Activated T-cell treated with anti-CD3 and anti-CD28 coated beads for 48 hours (primary cell): ENCODE data around the gene PRKCE.
A peak's percentile ranks its signal among the peaks of the same experiment; 100 is the strongest.

Experiments used
- DNase-seq: peaks from one replicate; pipeline ENCODE4 v3.0.0-alpha.2; 2020; ENCODE audit warnings: low read depth

PRKCE gene

DNA sequence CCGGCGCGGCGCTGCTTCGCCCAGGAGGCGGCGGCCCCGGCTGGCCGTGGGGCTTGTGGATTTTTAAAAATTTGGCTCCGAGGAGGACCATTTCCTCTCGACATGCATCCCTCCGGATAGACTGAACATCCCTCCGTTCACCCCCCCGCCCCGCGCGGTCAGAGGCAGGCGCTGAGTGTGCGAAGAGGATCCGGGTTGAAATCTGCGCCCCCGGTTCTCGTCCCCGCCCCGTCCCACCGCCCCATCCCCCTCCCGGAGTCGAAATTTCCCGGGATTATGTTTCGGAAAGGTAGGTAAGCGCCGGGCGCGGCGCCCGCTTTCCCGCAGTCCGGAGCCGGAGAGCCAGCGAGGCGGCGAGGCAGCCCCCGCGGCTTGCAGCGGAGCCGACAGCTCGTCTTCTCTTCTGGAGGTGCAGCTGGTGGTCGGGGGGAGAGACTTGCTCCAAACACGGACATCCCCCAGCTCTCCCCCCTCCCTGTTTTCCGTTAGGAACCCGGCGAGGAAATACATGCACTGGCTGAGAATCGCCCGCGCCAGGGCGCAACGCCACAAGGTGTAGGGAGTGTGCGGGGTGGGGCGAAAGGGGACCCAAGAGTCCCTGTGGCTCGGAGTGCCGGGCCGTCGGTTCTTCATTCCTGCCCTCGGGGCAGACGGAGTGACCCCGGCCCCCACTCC, at the start of gene PRKCE:
Gene PRKCE (plus strand): TSS at position 261 of the 675 bp plus-strand sequence.
- DNase-seq = peak; percentile 18

DNA sequence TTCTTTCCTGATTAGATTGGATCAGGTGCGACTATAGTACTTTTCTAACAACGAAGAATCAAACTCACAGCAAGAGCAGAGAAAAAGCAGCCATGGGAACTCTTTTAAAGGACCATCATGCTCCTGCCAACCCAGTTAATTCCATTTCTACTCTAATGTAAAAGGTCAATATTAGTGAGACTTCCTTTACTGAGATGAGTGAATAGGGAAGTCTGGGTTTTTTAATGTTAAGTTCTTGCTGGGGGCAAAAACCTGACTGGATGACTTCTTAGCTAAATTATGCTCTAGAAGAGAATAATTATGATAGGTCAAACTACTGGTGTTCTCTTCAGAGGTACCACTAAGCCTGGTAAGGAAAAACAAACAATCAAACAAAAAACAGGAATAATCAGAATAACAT, 48.9 kb upstream of the PRKCE start:
- no peak for DNase-seq

DNA sequence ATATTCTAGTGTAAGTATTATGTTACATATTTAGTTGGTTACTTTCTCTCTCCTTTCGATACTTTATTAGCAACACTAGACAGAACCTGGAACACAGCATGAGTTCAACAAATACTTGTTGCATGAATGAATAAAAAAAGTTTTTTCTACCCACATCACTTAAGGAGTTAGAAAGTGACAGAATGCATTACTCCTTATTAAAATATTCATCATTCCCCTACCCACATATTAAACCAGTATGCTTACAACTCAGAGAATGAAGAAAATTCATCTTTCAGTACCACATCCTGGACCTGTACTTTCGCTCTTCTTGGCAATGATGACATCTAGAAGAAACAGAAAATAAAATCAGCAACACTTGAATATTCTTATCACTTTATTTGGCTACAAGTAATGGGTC, 46.4 kb upstream of the PRKCE start:
- no peak for DNase-seq

DNA sequence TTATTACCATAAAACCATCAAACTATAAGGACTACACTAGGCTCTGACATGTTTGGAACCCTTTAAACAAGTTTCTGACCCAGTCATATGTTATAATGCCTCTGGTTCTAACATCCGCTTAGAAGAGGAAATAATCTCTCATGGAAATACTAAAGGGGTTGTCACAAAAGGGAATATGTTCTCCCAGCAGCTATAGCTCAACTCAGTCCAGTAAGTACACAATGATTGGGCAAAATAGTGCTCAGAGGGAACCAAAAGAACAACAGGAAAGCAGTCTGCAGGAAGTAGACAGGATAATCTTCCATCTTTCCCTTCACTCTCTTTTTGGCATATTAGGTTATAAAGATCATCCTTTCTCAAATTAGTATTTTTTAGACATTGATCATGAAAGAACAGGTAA, 44.7 kb upstream of the PRKCE start:
- DNase-seq = no peak

DNA sequence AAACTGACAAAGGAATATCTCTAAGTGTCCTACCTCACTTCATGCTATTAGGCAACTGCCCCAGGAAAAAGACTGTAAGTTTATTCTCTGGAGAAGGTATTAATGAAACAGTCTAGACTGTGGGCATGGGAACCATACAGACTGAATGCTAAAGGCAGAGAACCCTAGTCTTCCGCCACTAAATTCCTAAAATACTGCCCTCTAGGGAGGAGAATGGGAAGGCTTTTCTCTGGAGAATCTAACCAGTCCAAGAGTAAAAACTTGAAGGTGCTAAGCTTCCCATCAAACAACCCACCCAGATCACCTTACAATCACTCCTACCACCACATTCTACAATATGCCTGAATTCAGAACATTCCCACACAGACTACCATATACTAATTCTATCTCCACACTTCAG, 43.8 kb upstream of the PRKCE start:
- DNase-seq = no peak

DNA sequence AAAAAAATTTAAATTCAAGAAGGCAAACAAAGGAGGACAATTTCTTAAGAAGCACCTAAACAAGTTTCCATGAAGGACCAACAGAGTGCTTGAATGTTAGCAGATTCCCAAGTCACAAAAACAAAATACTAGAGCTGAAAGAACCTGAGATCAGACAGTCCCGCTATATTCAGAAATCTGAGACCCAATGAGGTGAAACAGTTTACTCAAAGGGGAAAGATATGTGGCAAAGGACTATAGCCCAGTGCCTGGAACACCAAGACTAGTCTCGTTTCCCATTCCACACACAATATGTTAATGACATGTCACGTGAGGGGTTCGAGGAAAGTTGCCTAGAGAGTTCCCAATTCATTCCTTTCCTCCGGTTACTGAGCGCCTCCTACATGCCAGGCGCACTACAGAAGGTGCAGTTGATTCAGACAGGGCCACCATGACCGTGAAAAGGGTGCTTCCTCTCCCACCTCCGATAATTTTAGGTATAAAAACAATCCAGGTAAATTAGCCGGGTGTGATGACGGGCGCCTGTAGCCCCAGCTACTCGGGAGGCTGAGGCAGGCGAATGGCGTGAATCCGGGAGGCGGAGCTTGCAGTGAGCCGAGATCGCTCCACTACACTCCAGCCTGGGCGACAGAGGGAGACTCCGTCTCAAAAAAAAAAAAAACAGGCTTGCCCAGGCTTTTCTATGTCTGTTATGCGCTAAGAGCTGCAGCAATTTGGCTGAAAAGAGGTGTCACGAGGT, 41.0 kb upstream of the PRKCE start:
- DNase-seq = peak; percentile 38

DNA sequence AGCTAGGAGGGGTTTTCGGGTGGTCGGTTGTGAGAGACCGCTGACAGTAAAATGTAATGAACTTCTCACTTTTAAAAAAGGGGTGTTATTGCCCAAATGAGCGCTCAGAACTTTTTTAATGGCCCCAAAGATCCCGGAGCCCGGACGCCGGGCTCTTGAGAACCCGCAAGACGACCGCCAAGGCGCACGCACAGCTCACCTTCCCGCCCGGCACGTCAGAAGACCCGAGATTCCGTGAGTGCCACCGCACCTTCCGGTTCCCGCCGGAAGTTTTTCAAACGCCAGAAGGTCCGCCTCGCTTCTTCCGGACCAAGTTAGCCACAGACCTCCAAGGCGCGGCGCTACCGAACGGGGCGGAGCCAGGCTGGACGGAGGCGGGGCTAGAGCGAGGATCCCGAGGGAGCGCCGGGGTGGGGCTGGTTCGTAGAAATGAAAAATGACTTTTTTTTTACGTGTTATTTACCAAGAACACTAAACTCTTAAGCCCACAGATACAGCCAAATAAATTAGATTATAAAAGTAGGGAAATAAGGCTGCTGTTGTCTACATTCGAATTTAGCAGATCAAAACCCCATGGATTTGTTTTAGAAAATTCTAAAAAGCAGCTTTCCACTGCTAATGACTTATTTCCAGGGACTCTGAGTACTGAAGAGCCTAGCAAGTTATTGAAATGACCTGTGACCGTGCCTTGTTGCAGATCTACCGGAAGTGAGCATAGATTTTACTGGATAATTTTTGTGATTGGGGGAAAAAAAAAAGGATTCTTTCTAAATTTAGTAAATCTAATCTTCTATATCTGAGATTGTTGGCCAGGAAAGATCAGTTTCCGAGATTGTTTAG, 40.2 kb upstream of the PRKCE start, which contains the start of gene SRBD1:
Gene SRBD1 (minus strand): TSS at position 248 of the 840 bp plus-strand sequence. CDS start 5,826 bp downstream, outside the sequence.
- peak; percentile 93 for DNase-seq

DNA sequence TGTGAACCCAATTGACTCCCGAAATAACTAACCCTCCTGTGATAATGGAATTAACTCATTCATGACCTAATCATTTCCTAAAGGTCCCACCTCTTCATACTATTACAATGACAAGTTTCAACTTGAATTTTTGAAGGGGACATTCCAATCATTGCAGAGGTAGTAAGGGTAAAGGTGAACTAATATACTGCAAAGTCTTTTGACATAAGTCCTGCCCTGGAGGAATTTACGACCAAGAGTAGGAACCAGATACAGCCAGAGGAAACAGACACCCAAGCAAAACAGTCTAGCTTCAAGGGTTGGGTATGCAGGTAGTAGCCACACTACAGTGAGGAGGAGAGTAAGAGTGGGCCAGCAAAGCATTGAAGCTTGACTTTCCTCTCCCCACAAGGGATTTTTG, 39.2 kb upstream of the PRKCE start:
- DNase-seq = no peak

DNA sequence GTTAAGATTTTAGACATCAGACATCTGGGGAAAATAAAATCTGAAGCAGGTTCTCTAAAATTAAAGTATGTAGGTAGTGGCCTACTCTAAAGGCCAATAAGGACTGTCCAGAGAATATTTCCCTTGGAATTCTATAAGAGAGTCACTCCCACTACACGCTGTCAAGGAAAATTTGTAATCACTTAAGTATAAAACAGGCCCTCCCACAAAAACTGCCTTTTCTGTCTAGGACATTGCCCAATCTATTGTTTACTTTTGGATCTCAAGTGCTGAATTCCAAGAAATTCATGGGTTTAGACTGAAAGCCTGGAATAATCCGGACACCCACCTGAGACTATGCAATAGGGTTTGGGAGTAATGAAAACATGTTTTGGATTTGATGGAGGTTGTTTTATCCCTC, 38.7 kb upstream of the PRKCE start:
- no peak for DNase-seq

DNA sequence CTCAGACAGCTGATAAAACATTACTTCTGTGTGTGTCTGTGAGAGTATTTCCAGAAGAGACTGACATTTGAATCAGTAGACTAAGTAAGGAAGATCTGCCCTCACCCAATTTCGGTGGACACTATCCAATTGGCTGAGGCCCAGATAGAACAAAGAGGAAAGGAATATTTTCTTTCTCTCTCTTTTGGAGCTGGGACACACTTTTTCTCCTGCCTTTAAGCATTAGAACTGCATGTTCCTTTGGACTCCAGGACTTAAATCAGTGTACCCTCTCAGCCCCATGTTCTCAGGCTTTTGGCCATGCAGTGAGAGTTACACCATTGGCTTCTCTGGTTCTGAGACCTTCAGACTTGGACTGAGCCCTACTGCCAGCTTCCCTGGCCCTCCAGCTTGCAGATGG, 37.1 kb upstream of the PRKCE start:
- no peak for DNase-seq

DNA sequence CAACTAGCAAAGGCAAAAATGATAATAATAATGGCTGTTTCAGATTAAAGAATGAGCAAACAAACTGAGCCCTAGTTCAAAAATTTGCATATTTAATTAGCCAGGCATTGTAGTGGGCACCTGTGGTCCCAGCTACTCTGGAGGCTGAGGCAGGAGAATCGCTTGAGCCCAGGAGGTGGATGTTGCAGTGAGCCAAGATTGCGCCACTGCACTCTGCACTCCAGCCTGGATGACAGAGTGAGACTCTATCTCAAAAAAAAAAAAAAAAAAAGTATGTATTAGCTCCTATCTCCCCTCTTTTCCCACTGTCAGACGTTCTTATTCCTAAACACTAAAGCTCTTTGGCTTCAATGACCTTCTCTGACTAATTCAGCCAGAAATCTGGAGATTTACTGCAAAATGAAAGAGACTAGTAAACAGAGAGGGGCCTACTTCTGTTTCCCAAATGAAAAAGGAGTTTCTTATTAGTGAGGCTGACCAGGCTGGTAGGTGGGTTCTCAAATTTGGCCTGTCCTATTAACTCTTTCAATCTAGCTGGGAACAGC, 36.5 kb upstream of the PRKCE start:
- no peak for DNase-seq

DNA sequence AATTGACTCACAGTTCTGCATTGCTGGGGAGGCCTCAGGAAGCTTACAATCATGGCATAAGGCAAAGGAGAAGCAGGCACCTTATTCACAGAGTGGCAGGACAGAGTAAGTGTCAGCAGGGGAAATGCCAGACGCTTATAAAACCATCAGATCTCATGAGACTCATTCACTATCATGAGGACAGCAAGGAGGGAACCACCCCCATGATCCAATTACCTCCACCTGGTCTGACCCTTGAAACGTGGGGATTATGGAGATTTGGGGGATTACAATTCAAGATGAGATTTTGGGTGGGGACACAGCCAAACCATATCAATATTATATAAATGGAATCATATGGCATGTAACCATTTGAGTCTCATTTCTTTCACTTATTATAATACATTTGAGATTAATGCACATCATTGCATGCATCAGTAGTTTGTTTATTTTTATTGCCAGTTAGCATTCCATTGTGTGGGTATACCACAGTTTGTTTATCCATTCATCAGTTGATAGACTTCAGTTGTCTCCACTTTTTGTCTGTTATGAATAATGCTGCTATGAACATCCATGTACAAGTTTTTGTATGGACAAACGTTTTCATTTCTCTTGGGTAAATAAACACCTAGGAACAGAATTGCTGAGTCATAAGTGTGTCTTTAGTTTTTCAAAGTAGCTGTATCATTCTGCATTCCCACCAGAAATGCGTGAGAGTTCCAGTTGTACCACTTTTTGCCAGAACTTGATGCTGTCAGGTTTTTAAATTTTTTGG, 34.6 kb upstream of the PRKCE start:
- no peak for DNase-seq

DNA sequence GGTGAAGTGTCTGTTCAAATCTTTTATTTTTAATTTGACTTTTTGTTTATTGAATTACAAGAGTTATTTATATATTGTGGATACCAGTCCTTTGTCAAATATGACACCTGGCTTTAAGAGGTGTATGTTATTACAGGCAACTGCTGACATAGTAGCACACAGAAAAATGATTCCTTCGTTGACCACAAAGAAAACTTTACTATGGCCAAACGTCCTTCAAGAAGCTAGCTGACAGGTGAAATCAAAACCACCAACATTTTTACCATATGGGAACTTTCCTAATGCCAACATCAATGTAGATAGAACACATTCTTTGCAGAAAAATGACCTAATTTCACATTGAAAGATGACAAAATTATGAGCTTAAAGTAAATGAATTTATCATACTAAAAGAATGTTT, 34.0 kb upstream of the PRKCE start:
- DNase-seq = no peak

DNA sequence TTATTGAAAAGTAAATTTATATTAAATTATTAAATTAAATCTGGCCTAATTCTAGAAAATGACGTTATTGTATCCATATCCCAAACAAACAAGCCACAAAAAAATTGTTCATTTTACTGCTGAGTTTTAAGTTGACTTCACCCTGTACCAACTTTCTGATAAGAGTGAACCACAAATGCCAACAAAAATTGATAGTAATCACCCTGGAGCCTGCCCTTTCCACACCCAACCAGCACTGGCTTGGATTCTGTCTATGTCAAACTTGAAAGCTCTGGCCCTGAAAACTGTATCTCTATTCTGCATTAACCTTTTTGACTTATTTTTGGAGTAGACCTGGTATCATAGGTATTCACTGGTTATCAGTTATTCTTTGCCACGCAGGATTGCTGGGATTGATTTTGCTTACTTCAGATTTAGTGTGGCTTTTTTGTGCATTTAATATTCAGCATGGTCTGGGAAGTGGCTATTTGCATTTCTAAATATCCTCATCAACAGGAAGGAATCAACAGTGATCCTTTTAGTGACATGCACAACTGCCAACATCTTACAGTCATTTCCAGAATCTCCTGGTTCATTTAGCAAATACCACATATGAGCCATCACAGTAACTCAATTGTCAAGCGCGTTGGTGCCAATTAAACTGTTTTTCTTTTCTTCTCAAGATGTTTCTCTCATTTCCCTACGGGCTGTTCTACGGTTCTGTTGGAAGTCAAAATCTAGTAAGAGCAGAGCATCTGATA, 29.0 kb upstream of the PRKCE start:
- no peak for DNase-seq

DNA sequence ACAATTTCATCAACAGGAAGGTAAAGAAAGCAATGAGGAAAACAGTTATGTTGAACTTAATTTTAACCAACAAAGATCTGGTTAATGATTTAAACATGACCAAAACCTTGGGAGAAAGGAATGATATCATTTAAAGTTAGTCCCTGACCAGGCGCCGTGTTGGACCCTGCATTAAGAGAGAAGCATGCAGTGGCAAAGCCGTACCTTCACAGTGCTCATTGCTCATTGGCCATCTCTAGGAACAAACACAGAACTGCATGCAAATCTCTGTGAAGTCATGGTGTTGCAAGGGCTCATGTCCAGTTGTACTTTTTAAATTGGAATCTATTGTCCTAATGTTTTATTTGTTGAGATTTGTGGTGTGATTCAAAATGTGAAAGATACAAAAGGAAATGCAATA, 28.4 kb upstream of the PRKCE start:
- DNase-seq = no peak

DNA sequence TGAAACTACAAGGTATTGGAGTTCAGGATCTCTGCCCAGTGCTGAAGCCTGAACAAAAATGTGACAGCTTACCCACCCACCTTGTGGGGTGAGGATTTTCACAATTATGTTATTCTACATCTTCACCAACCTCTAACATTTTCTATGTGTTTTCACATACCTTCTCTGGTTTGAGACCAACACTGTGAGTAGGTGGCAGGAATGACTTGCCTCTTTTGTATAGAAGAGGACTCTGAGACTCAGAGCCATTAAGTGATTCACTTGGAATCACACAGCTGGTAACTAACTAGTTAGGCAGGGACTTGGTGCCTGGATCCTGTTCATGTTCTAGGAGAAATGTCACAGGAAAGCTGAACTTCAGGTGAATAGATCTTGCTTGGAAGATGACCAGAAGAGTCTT, 25.7 kb upstream of the PRKCE start:
- DNase-seq = no peak

DNA sequence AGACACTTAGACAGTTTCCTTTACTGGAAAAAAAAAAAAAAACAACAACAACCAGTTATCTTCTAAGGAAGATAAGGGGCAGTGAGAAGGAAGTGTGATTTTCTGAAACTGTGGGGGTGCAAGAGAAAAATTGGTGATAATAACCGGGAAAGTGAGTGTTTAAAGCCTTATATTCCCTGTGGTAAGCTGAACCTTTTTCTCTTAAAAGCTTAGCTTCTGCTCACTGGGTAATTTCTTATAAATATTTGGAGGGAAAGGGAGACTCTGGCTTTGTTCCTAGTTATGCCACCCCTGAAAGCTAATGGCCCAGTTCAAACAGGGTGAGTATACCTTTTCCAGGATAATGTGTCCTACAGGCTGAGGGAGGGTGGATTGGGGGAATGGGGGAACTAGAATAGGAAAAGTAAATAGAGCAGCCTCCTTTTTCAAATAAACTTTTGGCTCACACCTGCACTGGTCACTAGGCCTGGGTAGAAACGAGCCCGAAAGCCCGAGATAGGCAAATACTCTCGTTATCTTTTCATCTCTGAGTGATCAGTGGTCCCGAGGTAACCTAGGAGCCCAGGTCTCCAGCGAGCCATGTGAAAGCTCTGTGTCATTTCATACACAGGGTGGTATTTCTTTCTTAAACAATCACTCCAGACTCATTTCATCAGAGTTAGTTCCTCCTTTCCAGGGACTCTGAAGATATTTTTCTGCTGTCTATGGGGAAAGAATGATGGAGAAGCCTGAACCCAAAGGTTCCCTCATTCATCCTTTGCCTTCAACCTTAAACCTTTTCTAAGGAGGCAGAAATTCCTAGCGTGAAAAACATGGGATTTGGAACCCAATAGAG, 24.9 kb upstream of the PRKCE start:
- DNase-seq = no peak

DNA sequence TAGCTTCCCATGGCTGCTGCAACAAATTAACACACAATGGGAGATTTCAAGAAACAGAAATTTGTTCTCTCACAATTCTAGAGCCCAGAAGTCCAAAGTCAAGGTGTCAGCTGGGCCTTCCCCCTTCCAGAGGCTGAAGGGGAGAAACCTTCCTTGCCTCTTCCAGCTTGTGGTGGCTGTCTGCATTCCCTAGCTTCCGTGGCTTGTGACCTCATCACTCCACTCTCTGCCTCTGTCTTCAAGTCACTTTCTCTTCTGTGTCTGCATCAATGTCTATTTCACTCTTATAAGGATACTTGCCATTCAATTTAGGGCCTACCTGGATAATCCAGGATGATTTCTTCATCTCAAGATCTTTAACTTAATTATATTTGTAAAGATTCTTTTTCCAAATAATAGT, 23.6 kb upstream of the PRKCE start:
- DNase-seq = no peak

DNA sequence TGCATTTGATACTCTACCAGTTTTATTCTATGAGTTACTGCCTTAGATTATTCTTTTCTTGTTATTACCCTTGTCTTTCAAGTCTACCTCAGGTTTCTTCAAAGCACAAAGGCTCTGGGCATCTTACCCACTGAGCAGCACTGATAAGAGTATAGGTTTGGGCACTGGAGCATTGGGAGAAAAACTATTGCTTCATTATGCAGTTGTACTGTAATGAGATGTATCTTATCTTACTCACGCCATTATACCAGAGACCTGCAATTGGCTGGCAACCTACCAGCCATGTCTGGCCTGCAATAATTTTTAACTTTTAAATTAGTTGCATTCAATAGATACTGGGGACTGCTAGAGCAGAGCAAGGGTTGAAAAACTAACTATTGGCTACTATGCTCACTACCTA, 21.5 kb upstream of the PRKCE start:
- no peak for DNase-seq

DNA sequence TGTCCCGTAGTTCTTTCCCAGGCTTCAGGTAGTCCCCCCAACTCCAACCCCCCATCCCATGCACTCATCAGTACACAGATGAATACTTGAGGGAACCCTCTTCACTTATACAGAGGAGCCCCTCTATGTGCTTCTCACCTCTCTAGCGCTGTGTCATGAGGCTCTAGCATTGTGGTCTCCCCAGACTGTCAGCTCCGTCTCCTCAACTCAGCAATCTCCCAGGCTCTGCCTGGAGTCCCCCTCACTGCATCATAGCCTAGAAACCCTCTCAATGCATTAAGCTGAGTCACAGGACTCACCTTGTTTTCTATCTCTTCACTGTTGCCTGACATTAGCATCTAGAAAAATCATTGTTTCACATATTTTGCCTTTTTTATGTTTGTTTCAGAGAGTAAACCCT, 20.2 kb upstream of the PRKCE start:
- no peak for DNase-seq
